Measurements from ENCODE around the gene SETBP1. TPM values are rescaled to one million over a fixed set of nuclear protein-coding genes. Genes with fewer than 3 reads are reported as not detected.

SETBP1 gene
- total and polyA plus RNA-seq, 2 of the 4 experiments (the other 2 are of a cell fraction): 0.19 to 0.36 TPM

DNA sequence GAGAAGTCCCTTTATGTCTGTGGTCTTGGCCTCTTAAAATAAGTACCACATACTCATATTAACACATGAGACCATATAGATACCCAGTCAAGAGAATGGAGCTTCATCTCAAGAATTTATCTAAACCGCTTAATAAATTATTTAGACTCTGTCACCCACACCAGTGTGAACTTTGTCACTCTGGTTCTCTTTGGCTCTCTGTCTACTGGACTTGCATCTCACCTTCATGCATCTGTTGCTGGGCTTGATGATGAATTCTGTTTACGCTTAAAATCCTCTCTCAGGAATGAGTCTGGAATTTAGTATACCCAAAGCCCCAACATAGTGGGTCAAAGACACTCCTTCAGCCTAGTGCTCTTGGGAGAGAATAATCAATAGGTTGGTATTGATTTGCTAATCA lies 73.9 kb downstream of the SETBP1 start:
- no peaks in the 10 kb centered on the region for H3K79me1 ChIP-seq (ENCODE audit: low read depth in 1 of 2, low read length in 2 of 2)
- H4K5ac ChIP-seq (ENCODE audit: low read depth, low read length): no peak overlapping the region
- H3K9ac ChIP-seq (ENCODE audit: low read depth, low read length): no peak overlapping the region
- no TSS peak for BruUV-seq (replicated peaks)
- H3K4me2 ChIP-seq (ENCODE audit: low read depth, low read length): no peak overlapping the region
- ATAC-seq (ENCODE audit: low read depth): no peak
- H4K8ac ChIP-seq (ENCODE audit: low read depth in 2 of 2, low read length in 2 of 2): no peak overlapping the region
- H2BK120ac ChIP-seq (ENCODE audit: low read depth, low read length): no peak overlapping the region
- no peak overlapping the region for H2AK5ac ChIP-seq (ENCODE audit: low read depth, low read length)
- H3K9me3 ChIP-seq (ENCODE audit: control insufficient read depth, insufficient read depth, low read length): no peaks in the 10 kb centered on the region
- H4K20me1 ChIP-seq (ENCODE audit: insufficient read depth, low read length): no peaks in the 10 kb centered on the region
- POLR2A ChIA-PET (ENCODE audit: unreplicated experiment): no interaction called here
- no peak overlapping the region for H3K4me3 ChIP-seq (ENCODE audit: insufficient read depth, low read depth, low read length)
- no peak overlapping the region for H2AK9ac ChIP-seq (replicated peaks; ENCODE audit: low read depth, low read length, poor library complexity)
- dilution Hi-C loops (cut with HindIII; ENCODE audit: low sequenced_read_pairs, unreplicated experiment) (no loop called here), intact Hi-C loops (cut with micrococcal nuclease) (no loop called here), in situ Hi-C loops (cut with MboI; ENCODE audit: low sequenced_read_pairs) (no loop called here)
- H3K36me3 ChIP-seq (ENCODE audit: control insufficient read depth, insufficient read depth, low read length): no peaks in the 10 kb centered on the region
- H2AFZ ChIP-seq (replicated peaks; ENCODE audit: low read length, poor library complexity): no peak overlapping the region
- TF ChIP-seq BHLHE40 (IDR thresholded peaks at IDR 0.05; ENCODE audit: low read depth, low read length): no peak
- TF ChIP-seq NFE2L2 (IDR thresholded peaks at IDR 0.05; ENCODE audit: low read depth, low read length): no peak
- TF ChIP-seq RCOR1 (IDR thresholded peaks at IDR 0.05; ENCODE audit: insufficient replicate concordance, low read length): no peak
- TF ChIP-seq, protein P1, sequence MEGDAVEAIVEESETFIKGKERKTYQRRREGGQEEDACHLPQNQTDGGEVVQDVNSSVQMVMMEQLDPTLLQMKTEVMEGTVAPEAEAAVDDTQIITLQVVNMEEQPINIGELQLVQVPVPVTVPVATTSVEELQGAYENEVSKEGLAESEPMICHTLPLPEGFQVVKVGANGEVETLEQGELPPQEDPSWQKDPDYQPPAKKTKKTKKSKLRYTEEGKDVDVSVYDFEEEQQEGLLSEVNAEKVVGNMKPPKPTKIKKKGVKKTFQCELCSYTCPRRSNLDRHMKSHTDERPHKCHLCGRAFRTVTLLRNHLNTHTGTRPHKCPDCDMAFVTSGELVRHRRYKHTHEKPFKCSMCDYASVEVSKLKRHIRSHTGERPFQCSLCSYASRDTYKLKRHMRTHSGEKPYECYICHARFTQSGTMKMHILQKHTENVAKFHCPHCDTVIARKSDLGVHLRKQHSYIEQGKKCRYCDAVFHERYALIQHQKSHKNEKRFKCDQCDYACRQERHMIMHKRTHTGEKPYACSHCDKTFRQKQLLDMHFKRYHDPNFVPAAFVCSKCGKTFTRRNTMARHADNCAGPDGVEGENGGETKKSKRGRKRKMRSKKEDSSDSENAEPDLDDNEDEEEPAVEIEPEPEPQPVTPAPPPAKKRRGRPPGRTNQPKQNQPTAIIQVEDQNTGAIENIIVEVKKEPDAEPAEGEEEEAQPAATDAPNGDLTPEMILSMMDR (conservative IDR thresholded peaks at IDR 0.05; ENCODE audit: low read depth, low read length): no peak
- TF ChIP-seq CHD1 (IDR thresholded peaks at IDR 0.05; ENCODE audit: low read depth, low read length): no peak
- TF ChIP-seq SMC3 (IDR thresholded peaks at IDR 0.05; ENCODE audit: low read depth, low read length): no peak
- TF ChIP-seq MAZ (IDR thresholded peaks at IDR 0.05; ENCODE audit: borderline replicate concordance, low read depth, low read length): no peak
- no peak for TF ChIP-seq RFX5 (IDR thresholded peaks at IDR 0.05; ENCODE audit: low read depth, low read length)
- no peak for TF ChIP-seq FOS (IDR thresholded peaks at IDR 0.05; ENCODE audit: low read depth, low read length)
- TF ChIP-seq MAFK (IDR thresholded peaks at IDR 0.05; ENCODE audit: low read depth, low read length): no peak
- H3K18ac ChIP-seq (ENCODE audit: low read depth, low read length): no peak overlapping the region
- no CpG with 5 or more reads among the region's 2 CpGs for WGBS, 2 experiments (ENCODE audit: extremely low coverage in 2 of 2, insufficient read length in 1 of 2)
- H3K27ac ChIP-seq (ENCODE audit: insufficient read depth, low read length): no peak overlapping the region
- DNase-seq: no peak
- H4K91ac ChIP-seq (ENCODE audit: insufficient read depth, low read depth, low read length): no peak overlapping the region
- no peak overlapping the region for H2BK5ac ChIP-seq (ENCODE audit: low read depth, low read length, poor library complexity, severe bottlenecking)
- H3K27me3 ChIP-seq (ENCODE audit: control insufficient read depth, insufficient read depth, low read length): peaks cover 2% of the 10 kb centered on the region
- H3K56ac ChIP-seq (ENCODE audit: extremely low read depth, insufficient read depth, low read length): no peak overlapping the region
- H2BK15ac ChIP-seq (ENCODE audit: low read depth, low read length): no peak overlapping the region
- no peak overlapping the region for H3K4ac ChIP-seq (ENCODE audit: low read depth, low read length)
- no peak overlapping the region for H2BK20ac ChIP-seq (ENCODE audit: low read depth, low read length)
- H3K4me1 ChIP-seq (ENCODE audit: control insufficient read depth, insufficient read depth, low read length): no peaks in the 10 kb centered on the region
- CTCF ChIA-PET: interaction anchor here (0.9 kb wide), 1 partner anchor 9 kb away, joined by 3 read pairs; no protein-coding TSS in a partner anchor
- no peak overlapping the region for H3K14ac ChIP-seq (replicated peaks; ENCODE audit: low read depth, low read length)
- no peak overlapping the region for H3K23ac ChIP-seq (ENCODE audit: low read depth, low read length)
- H3K9me1 ChIP-seq (ENCODE audit: insufficient read depth, low read length): no peaks in the 10 kb centered on the region

All from IMR-90 (cell line).